OCI-M1 (cell line): Measurements from ENCODE around the gene RHBG.

ENCODE experiments used
- DNase-seq: peaks from one replicate; lab custom pipeline; 2025; lab: John Stamatoyannopoulos, UW

The RHBG gene

DNA sequence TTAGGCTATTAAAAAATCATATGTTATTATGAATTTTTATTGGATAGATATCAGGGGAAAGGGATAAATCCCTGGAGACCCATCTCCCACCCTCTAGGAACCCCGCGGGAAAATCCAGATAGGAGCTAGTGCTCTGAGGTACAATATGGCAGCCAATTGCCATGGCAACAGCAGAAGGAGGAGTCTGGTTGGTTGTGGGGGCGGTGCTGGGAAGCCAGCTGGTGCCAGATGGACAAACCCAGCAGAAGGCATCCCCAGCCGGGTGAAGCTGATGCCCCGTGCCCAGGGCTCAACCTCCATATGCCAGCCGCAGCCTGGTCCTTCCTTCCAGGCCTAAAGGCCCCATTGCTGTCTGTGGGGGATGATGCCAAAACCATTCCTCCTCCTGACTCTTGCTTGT is 38.3 kb downstream of the RHBG start:
- no peak for DNase-seq

GRCh38 chr1:156407760-156408159 is 38.7 kb downstream of the RHBG start:
- DNase-seq: no peak

- DNase-seq: no peak
These were observed 40.4 kb downstream of the RHBG start for GRCh38 chr1:156409439-156409838.

DNA sequence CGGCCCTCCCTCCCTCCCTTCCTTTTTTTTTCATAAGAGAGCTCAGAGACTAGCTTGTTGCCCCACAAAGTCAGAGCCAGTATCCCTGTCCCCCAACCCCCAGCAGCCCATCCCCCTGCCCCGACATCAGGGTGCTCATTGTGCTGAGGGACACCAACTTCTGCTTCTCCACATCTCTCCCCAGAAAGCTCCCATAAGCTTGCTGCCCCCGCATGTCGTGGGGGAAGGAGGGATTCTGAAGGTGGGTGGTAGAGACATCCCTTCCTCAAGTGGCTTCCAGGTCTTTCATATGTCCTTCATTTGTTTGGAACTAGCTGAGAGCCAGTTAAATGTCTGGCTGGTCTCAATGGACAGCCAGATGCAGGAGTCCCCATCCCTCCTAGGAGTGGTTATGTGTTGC is 41.2 kb downstream of the RHBG start:
- DNase-seq: no peak

- DNase-seq: no peak
These were observed 41.7 kb downstream of the RHBG start for GRCh38 chr1:156410740-156411139.

DNA sequence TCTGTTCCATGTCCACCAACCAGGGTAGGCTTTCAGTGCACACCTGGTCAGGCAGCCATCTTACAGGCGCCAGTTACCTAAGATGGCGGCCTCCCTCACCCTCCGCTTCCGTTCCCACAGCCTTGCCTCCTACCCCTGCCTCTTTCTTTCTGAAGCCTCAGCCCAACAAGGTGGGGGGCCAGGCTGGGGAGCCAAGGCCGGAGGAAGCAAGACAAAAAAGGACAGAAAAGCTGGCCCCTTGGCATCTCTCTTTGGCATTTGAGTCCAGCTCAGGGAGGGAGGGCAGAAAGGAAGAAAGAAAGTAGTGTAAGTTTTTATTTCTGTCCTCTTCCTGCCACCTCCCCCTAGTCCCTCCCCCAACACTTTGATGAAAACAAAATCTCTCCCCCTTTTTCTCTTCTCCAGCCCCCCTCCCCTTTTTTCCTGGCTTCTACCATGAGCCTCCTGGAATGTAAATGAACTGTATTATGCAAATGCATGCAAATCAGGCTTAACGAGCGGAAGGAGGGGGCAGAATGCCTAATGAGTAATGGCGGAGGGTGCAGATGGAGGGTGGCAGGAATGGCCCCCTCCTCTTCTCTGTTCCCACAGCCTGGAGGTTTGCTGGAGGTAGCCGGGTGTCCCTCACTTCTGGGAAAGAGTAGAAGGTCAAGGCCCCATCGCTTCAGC is 43.8 kb downstream of the RHBG start:
- DNase-seq: no peak

GRCh38 chr1:156413391-156414246 is 44.6 kb downstream of the RHBG start:
- DNase-seq: no peak

- peak; percentile 48 for DNase-seq
These were observed 45.6 kb downstream of the RHBG start for GRCh38 chr1:156414461-156415064.

GRCh38 chr1:156416993-156417392 is 48.0 kb downstream of the RHBG start:
- no peak for DNase-seq

GRCh38 chr1:156417401-156418020 is 48.5 kb downstream of the RHBG start:
- DNase-seq: no peak

DNA sequence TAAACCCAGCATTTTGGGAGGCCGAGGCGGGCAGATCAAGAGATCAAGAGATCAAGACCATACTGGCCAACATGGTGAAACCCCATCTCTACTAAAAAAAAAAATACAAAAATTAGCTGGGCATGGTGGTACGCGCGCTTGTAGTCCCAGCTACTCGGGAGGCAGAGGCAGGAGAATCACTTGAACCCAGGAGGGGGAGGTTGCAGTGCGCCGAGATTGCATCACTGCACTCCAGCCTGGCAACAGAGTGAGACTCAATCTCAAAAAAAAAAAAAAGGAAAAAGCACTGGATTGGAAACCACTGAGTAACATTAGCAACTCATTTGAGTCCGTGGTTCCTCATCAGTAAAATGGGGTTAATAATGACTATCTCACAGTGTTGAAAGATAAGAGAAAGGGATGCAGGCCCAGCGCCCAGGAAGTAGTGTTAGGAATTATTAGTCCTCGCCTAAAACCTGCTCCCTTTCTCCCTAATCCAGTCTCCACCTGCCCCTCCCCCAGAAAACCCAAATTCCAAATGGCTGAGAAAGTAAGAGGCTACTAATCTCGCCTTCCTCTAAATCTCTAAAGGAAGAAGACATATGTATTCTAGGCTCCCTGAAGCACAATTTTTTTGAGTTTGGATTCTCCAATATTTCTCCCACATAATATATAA is 49.5 kb downstream of the RHBG start:
- DNase-seq: no peak

DNA sequence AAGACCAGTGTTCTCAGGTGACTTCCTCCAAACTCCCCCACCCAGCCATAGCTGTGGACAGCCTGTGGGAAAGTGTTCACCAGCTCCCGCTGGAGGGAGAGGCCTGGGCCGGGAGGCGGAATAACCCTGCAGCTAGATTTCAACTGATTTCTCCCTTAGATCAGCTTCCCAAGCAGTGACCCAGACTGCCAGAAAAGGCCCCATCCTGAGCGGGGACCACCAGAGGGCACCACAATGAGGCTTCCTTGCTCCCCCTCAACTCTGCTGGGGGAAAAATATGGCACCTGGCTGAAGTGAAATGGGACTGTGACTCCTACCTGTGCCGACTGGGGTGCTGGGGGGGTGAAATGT is 50.8 kb downstream of the RHBG start:
- DNase-seq: no peak

DNA sequence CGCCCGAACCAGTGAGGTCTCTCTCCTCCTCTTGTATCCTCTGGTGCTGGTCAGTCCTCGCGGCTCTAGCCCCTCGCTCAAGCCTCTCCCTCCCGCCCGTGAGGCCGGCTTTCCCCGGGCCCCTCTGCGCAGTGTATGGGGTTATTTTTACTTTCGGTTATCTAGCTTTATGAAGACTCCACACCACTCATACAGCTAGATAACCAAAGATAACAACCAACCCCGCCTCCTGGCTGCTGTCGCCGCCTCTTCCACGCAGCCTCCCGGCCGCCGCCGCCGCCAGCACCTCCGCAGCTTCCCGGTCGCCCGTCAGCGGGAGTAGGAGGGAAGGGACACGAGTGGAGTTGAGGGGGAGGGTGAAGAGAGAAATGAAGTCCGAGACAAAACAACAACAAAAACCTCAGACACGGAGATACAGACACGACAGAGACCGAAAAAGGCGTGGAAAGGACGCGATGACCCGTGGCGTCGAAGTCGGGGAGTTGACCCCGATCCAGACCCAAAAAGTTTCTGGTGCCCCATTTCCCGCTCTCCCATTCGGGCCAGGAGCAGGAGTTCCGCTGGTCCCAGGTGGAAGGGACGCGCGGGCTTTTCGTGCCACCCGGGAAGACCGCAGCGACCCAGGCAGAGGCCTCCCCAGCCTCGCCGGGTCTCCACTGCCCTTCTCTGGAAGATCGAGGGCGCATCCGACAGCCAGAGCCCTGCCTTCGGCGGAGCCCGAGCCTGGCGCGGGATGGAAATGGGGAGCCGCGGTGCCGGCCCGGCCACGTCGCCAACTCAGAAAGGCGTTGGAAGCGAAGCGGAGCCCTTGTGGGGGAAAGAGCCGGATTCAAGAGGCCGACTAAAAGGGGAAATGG is 51.4 kb downstream of the RHBG start:
- no peak for DNase-seq

DNA sequence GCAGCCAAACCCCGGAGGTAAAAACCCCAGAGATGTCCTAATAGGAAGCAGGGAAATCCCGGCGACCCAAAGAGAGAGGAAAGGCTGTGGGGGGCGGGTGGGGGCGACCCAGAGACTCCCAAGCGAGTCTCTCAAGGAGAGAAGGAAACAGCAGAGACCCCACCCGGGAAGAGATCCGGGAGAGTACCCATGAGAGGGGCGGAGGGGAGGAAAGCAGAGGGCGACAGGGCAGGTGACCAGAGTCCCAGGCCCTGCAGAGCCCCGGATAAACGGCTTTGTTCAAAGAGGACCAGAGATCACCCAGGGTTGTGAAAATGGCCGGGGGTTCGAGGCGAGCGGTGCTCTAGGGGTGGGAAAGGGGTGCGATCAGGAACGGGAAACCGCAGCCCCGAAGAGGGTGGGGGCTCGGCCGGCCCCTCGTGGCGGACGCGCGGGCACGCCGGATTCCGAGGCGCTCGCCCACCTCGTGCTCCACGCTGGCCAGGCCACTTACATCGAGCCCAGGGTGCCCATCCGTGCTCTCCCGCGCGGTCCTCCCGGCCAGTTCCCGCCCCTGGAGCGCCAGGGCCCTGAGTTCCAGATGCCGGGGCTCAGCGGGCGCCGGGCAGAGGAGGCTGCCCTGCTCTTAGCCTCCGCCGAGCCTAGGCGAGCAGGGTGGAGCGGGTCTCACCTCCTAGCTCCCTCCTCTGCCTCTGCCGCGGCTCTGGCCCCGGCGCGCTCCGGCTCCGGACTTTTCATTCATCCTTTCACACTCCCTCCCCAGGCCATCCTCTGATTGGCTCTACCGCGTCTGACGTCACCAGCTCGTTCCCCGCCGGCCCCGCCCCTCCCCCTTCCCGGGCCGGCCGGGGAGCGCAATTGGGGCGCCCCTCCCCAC is 52.3 kb downstream of the RHBG start:
- DNase-seq: no peak

DNA sequence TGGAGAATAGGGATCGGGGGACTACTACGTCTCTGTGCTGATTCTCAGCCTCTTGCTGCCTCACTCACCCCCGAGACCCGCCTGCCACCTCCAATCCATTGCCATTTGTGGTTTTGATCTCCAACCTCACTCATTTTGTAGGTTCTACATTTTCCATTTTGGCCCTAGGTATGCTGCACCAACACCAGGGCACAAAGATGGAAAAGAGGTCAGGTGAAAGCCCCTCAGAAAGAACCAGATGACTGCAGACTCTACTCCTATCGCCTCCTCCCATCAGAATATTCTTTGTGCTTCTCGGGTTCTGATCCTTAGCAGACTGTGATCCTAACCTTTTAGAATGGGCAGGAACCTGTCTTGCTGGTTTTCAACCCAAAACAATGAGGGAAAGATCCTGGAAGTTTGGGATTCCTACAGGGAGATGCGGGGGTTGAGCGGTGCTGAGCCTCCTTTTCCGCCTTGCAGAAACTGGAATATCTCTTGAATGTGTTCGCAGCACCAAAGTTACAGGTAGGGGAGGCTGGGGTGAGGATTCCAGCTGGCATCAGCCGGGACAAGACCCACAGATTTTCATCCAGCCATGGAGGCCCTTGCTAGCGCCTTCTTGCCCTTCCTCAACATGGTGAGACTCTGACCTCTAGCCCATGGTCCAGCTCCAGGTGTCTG is 53.1 kb downstream of the RHBG start:
- DNase-seq: no peak

DNA sequence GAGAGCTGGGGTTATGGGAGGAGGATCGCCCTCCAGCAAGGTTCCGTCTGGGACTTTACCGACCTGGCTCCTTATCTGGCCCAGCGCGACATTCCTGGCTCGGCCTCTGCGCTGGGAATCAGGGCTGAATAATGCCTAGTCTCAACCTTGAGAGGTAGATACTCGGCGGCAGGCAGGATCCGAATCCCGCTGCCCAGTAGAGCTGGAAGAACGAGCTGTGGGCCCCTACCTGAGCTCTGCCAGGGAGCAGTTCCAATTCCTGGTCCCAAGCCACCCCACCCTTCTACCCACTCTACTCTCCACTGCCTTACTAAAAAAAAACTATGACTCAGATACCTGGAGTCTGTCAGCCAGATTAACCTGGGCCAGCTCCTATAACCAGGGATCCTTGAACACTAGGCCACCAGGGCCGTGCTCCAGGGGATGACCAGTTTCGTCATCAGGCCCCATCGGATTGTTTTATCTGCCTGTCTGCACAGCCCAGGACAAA is 53.6 kb downstream of the RHBG start:
- no peak for DNase-seq

- DNase-seq: peak; percentile 79
These were observed 54.7 kb downstream of the RHBG start for GRCh38 chr1:156423422-156424352.

- no peak for DNase-seq
These were observed 55.9 kb downstream of the RHBG start for GRCh38 chr1:156424806-156425432.
